Neural cell (in vitro differentiated cells): ENCODE results near the gene TBL1XR1. TPM values are rescaled to one million over a fixed set of nuclear protein-coding genes. Genes with fewer than 3 reads are reported as not detected.

Experiments
- H2AFZ ChIP-seq: fragments of 200-600, 300-800 bp; sonication (generic), shearing (Covaris generic); 2 replicates; pipeline ENCODE4 v1.6.0; 2014; ENCODE audit warnings: low read depth, mild to moderate bottlenecking, antibody characterized with exemption, low read length, moderate library complexity
- H3F3A ChIP-seq: fragments of 200-600 bp; shearing (Covaris generic); 2 replicates; pipeline ENCODE4 v1.6.1; 2016; ENCODE audit warnings: mild to moderate bottlenecking, moderate library complexity, mixed read lengths, antibody characterized with exemption, low read length; ENCODE audit not compliant: insufficient read depth, poor library complexity, severe bottlenecking
- H3K27ac ChIP-seq: fragments of 200-600, 300-800 bp; sonication (generic), shearing (Covaris generic); 2 replicates; pipeline ENCODE4 v1.5.1; 2014; ENCODE audit warnings: mild to moderate bottlenecking, low read length, moderate library complexity
- H3K27me3 ChIP-seq: fragments of 300-800, 200-600 bp; sonication (generic), shearing (Covaris generic); 2 replicates; pipeline ENCODE4 v1.6.0; 2014; ENCODE audit warnings: mild to moderate bottlenecking, low read depth, low read length, moderate library complexity; ENCODE audit not compliant: insufficient read depth
- H3K36me3 ChIP-seq: fragments of 300-800, 200-600 bp; sonication (generic), shearing (Covaris generic); 2 replicates; pipeline ENCODE4 v1.5.1; 2014; ENCODE audit warnings: mild to moderate bottlenecking, antibody characterized with exemption, low read length, moderate library complexity; ENCODE audit not compliant: insufficient read depth
- H3K4me2 ChIP-seq: fragments of 300-800, 200-600 bp; sonication (generic), shearing (Covaris generic); 2 replicates; pipeline ENCODE4 v1.6.0; 2014; ENCODE audit warnings: mild to moderate bottlenecking, low read length
- H3K4me3 ChIP-seq: fragments of 300-800, 200-600 bp; sonication (generic), shearing (Covaris generic); 2 replicates; pipeline ENCODE4 v1.5.1; 2014; ENCODE audit warnings: mild to moderate bottlenecking, low read length, moderate library complexity
- H3K79me2 ChIP-seq: fragments of 200-600 bp; shearing (Covaris generic); replicated peaks from 2 replicates; pipeline ENCODE4 v1.6.0; 2014; ENCODE audit warnings: mild to moderate bottlenecking, low read length, moderate library complexity; ENCODE audit not compliant: insufficient read depth
- H3K9ac ChIP-seq: fragments of 300-800, 200-600 bp; sonication (generic), shearing (Covaris generic); 2 replicates; pipeline ENCODE4 v1.6.1; 2016; ENCODE audit warnings: mild to moderate bottlenecking, low read length, mixed read lengths
- H3K9me2 ChIP-seq: fragments of 200-600 bp; shearing (Covaris generic); 2 replicates; pipeline ENCODE4 v1.6.1; 2016; ENCODE audit warnings: mild to moderate bottlenecking, low read length, mixed read lengths; ENCODE audit not compliant: insufficient read depth
- H3K9me3 ChIP-seq: fragments of 200-600, 300-800 bp; sonication (generic), shearing (Covaris generic); 2 replicates; pipeline ENCODE4 v1.6.1; 2016; ENCODE audit warnings: mild to moderate bottlenecking, mixed run types, low read length, moderate library complexity, mixed read lengths
- H4K20me1 ChIP-seq: fragments of 200-600 bp; shearing (Covaris generic); 2 replicates; pipeline ENCODE4 v1.6.1; 2016; ENCODE audit warnings: mild to moderate bottlenecking, mixed run types; ENCODE audit not compliant: insufficient read depth
- EP300 ChIP-seq: fragments of 450-650 bp; conservative IDR thresholded peaks from 2 replicates; pipeline ENCODE4 v1.6.1; 2014; ENCODE audit warnings: antibody characterized with exemption, mild to moderate bottlenecking, moderate library complexity; ENCODE audit not compliant: poor library complexity, severe bottlenecking
- EZH2 ChIP-seq: fragments of 200-600, 300-800 bp; shearing (Covaris generic), sonication (generic); IDR thresholded peaks from 2 replicates; pipeline ENCODE4 v1.6.1; 2014; ENCODE audit warnings: antibody characterized with exemption, low read length, borderline replicate concordance, mild to moderate bottlenecking; ENCODE audit not compliant: insufficient read depth, poor library complexity, severe bottlenecking
- MXI1 ChIP-seq: fragments of 450-650 bp; conservative IDR thresholded peaks from 2 replicates; pipeline ENCODE4 v1.6.1; 2014; ENCODE audit warnings: antibody characterized with exemption, mild to moderate bottlenecking; ENCODE audit not compliant: poor library complexity, severe bottlenecking
- POLR2AphosphoS5 ChIP-seq: IDR thresholded peaks from 2 replicates; pipeline ENCODE4 v1.6.1; 2012
- RAD21 ChIP-seq: fragments of 450-650 bp; conservative IDR thresholded peaks from 2 replicates; pipeline ENCODE4 v1.6.1; 2014; ENCODE audit warnings: antibody characterized with exemption, mild to moderate bottlenecking, moderate library complexity
- SMC3 ChIP-seq: fragments of 450-650 bp; conservative IDR thresholded peaks from 2 replicates; pipeline ENCODE4 v1.6.1; 2014; ENCODE audit warnings: antibody characterized with exemption, mild to moderate bottlenecking, moderate library complexity; ENCODE audit not compliant: poor library complexity
- TAF1 ChIP-seq: IDR thresholded peaks from 2 replicates; pipeline ENCODE4 v1.6.1; 2012; ENCODE audit warnings: low read depth
- polyA plus RNA-seq: library from polyadenylated mRNA; depleted of rRNA; stranded (reverse); fragments of >200 nt; gene quantifications from 2 replicates; pipeline ENCODE4 v1.2.3, GENCODE V29; 2014
- TF ChIP-seq, protein P1 (sequence below): IDR thresholded peaks from 2 replicates; pipeline ENCODE4 v1.6.1; 2012; ENCODE audit warnings: borderline replicate concordance
- TF ChIP-seq, protein P2 (sequence below): fragments of 450-650 bp; IDR thresholded peaks from 2 replicates; pipeline ENCODE4 v1.5.1; 2014; ENCODE audit warnings: antibody characterized with exemption, mild to moderate bottlenecking, moderate library complexity; ENCODE audit not compliant: poor library complexity, severe bottlenecking

Gene TBL1XR1
- polyA plus RNA-seq, 1 donor from 2014 or later: 96.3 TPM

GRCh38 chr3:177180506-177180905 is 16.8 kb downstream of the TBL1XR1 start:
- H3K79me2 ChIP-seq: peaks cover 95% of the 10 kb centered on the region
- H2AFZ ChIP-seq: no peak overlapping the region
- TF ChIP-seq POLR2AphosphoS5: no peak
- TF ChIP-seq EZH2: no peak
- TF ChIP-seq, protein P1, sequence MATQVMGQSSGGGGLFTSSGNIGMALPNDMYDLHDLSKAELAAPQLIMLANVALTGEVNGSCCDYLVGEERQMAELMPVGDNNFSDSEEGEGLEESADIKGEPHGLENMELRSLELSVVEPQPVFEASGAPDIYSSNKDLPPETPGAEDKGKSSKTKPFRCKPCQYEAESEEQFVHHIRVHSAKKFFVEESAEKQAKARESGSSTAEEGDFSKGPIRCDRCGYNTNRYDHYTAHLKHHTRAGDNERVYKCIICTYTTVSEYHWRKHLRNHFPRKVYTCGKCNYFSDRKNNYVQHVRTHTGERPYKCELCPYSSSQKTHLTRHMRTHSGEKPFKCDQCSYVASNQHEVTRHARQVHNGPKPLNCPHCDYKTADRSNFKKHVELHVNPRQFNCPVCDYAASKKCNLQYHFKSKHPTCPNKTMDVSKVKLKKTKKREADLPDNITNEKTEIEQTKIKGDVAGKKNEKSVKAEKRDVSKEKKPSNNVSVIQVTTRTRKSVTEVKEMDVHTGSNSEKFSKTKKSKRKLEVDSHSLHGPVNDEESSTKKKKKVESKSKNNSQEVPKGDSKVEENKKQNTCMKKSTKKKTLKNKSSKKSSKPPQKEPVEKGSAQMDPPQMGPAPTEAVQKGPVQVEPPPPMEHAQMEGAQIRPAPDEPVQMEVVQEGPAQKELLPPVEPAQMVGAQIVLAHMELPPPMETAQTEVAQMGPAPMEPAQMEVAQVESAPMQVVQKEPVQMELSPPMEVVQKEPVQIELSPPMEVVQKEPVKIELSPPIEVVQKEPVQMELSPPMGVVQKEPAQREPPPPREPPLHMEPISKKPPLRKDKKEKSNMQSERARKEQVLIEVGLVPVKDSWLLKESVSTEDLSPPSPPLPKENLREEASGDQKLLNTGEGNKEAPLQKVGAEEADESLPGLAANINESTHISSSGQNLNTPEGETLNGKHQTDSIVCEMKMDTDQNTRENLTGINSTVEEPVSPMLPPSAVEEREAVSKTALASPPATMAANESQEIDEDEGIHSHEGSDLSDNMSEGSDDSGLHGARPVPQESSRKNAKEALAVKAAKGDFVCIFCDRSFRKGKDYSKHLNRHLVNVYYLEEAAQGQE: no peak
- TF ChIP-seq EP300: no peak
- no peak for TF ChIP-seq SMC3
- no peak for TF ChIP-seq MXI1
- TF ChIP-seq RAD21: no peak
- no peak for TF ChIP-seq TAF1
- TF ChIP-seq, protein P2, sequence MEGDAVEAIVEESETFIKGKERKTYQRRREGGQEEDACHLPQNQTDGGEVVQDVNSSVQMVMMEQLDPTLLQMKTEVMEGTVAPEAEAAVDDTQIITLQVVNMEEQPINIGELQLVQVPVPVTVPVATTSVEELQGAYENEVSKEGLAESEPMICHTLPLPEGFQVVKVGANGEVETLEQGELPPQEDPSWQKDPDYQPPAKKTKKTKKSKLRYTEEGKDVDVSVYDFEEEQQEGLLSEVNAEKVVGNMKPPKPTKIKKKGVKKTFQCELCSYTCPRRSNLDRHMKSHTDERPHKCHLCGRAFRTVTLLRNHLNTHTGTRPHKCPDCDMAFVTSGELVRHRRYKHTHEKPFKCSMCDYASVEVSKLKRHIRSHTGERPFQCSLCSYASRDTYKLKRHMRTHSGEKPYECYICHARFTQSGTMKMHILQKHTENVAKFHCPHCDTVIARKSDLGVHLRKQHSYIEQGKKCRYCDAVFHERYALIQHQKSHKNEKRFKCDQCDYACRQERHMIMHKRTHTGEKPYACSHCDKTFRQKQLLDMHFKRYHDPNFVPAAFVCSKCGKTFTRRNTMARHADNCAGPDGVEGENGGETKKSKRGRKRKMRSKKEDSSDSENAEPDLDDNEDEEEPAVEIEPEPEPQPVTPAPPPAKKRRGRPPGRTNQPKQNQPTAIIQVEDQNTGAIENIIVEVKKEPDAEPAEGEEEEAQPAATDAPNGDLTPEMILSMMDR: no peak
- peaks cover 3% of the 10 kb centered on the region for H4K20me1 ChIP-seq
- no peak overlapping the region for H3K4me3 ChIP-seq
- no peak overlapping the region for H3K9ac ChIP-seq
- no peak overlapping the region for H3K27ac ChIP-seq
- H3K4me2 ChIP-seq: no peak overlapping the region
- no peaks in the 10 kb centered on the region for H3K9me2 ChIP-seq
- H3F3A ChIP-seq: no peaks in the 10 kb centered on the region
- no peaks in the 10 kb centered on the region for H3K36me3 ChIP-seq
- H3K9me3 ChIP-seq: no peaks in the 10 kb centered on the region
- no peaks in the 10 kb centered on the region for H3K27me3 ChIP-seq

GRCh38 chr3:177179281-177180067 is 17.8 kb downstream of the TBL1XR1 start:
- no peaks in the 10 kb centered on the region for H3F3A ChIP-seq
- no peak overlapping the region for H2AFZ ChIP-seq
- TF ChIP-seq EP300 (no peak), MXI1 (no peak), EZH2 (no peak), SMC3 (no peak), TAF1 (no peak), RAD21 (no peak), POLR2AphosphoS5 (no peak)
- TF ChIP-seq, protein P2: no peak
- TF ChIP-seq, protein P1: no peak
- H3K4me3 ChIP-seq: no peak overlapping the region
- no peaks in the 10 kb centered on the region for H3K27me3 ChIP-seq
- no peak overlapping the region for H3K27ac ChIP-seq
- H3K9ac ChIP-seq: no peak overlapping the region
- H3K79me2 ChIP-seq: peaks cover 95% of the 10 kb centered on the region
- H4K20me1 ChIP-seq: peaks cover 3% of the 10 kb centered on the region
- no peaks in the 10 kb centered on the region for H3K9me2 ChIP-seq
- H3K4me2 ChIP-seq: no peak overlapping the region
- no peaks in the 10 kb centered on the region for H3K9me3 ChIP-seq
- H3K36me3 ChIP-seq: no peaks in the 10 kb centered on the region
